ENCODE data around the gene FCAR. TPM values are rescaled to one million over a fixed set of nuclear protein-coding genes. Genes with fewer than 3 reads are reported as not detected.

FCAR gene
- total RNA-seq, 1 experiment from 2014 or later, result not detected

DNA sequence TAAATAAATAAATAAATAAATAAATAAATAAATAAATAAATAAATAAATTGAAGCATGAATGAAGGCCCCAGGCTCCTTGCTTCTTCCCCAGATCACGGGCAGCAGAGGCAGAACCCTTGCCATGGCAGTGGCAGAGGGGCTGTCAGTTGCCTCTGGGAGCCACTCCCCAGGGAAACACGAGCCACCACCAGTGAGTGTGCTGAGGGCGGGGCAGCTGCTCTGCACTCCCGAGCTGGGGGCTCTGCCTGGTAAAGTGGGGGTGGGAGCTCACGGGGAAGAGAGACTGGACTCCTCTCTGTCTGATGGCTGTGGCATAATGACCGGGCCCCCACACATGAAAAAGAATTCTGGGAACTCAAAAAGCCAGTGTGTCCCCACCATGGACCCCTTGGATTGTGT lies 7.8 kb downstream of the FCAR start:
- POLR2A ChIA-PET (ENCODE audit: unreplicated experiment), result no interaction called here
- Histone ChIP-seq H3K36me3 (ENCODE audit: low read depth, low read length) (no peaks in the 10 kb centered on the region), H3K27me3 (ENCODE audit: low read length) (peaks cover 44% of the 10 kb centered on the region), H3K9me3 (ENCODE audit: low read length) (no peaks in the 10 kb centered on the region), H3K4me1 (ENCODE audit: insufficient read depth, low read length) (no peaks in the 10 kb centered on the region), H3K4me3 (ENCODE audit: low read length) (no peak overlapping the region), H3K4me2 (ENCODE audit: low read length) (no peak overlapping the region), H3F3A (ENCODE audit: low read length, unreplicated experiment) (no peaks in the 10 kb centered on the region), H3K9ac (ENCODE audit: low read length) (no peak overlapping the region), H3K27ac (ENCODE audit: low read length) (no peak overlapping the region), H3K79me2 (ENCODE audit: low read length) (no peaks in the 10 kb centered on the region), H3K9me2 (replicated peaks; ENCODE audit: low read length) (no peaks in the 10 kb centered on the region), H2AFZ (ENCODE audit: low read length) (no peak overlapping the region), H4K20me1 (ENCODE audit: low read length) (no peaks in the 10 kb centered on the region)
- CTCF ChIA-PET, result no interaction called here
- ATAC-seq (no peak), DNase-seq (no peak)
- TF ChIP-seq, protein P1, sequence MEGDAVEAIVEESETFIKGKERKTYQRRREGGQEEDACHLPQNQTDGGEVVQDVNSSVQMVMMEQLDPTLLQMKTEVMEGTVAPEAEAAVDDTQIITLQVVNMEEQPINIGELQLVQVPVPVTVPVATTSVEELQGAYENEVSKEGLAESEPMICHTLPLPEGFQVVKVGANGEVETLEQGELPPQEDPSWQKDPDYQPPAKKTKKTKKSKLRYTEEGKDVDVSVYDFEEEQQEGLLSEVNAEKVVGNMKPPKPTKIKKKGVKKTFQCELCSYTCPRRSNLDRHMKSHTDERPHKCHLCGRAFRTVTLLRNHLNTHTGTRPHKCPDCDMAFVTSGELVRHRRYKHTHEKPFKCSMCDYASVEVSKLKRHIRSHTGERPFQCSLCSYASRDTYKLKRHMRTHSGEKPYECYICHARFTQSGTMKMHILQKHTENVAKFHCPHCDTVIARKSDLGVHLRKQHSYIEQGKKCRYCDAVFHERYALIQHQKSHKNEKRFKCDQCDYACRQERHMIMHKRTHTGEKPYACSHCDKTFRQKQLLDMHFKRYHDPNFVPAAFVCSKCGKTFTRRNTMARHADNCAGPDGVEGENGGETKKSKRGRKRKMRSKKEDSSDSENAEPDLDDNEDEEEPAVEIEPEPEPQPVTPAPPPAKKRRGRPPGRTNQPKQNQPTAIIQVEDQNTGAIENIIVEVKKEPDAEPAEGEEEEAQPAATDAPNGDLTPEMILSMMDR (conservative IDR thresholded peaks at IDR 0.05; ENCODE audit: low read depth, low read length), result no peak
- TF ChIP-seq EZH2 (IDR thresholded peaks at IDR 0.05; ENCODE audit: low read length, unreplicated experiment), result no peak
- TF ChIP-seq EZH2phosphoT487 (IDR thresholded peaks at IDR 0.05; ENCODE audit: borderline replicate concordance, low read length), result no peak
- BruUV-seq (replicated peaks), result no TSS peak
- intact Hi-C loops (cut with micrococcal nuclease), result no loop called here

DNA sequence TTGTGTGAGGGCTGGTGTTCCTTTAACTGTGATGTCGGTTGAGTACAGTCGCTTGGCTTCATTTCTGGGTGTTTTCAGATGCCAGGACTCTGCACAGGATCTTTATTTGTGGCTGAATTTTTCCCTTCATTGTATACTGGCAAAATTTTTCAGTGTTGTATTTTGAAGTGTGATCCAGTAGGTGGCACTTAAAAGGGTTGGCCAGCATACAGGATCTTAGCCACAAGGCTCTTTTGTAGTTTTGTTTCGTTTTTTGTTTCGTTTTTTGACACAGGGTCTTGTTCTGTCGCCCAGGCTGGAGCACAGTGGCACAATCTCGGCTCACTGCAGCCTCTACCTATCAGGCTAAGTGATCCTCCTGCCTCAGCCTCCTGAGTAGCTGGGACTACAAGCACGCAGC lies 8.7 kb downstream of the FCAR start:
- DNase-seq, result peak; percentile 40
- ChIA-PET CTCF (no interaction called here), POLR2A (ENCODE audit: unreplicated experiment) (no interaction called here)
- no peaks in the 10 kb centered on the region for H3K79me2 ChIP-seq (ENCODE audit: low read length)
- peak overlapping the region; percentile 36; the same call in 1 of the 2 replicates for H2AFZ ChIP-seq (ENCODE audit: low read length)
- intact Hi-C loops (cut with micrococcal nuclease), result no loop called here
- H3K4me1 ChIP-seq (ENCODE audit: insufficient read depth, low read length), result no peaks in the 10 kb centered on the region
- BruUV-seq (replicated peaks), result no TSS peak
- no peaks in the 10 kb centered on the region for H3F3A ChIP-seq (ENCODE audit: low read length, unreplicated experiment)
- H3K27ac ChIP-seq (ENCODE audit: low read length), result no peak overlapping the region
- no peaks in the 10 kb centered on the region for H3K9me3 ChIP-seq (ENCODE audit: low read length)
- ATAC-seq, result peak; percentile 68
- no peaks in the 10 kb centered on the region for H3K36me3 ChIP-seq (ENCODE audit: low read depth, low read length)
- H3K4me2 ChIP-seq (ENCODE audit: low read length), result peak overlapping the region; percentile 60
- H3K9ac ChIP-seq (ENCODE audit: low read length), result no peak overlapping the region
- H3K9me2 ChIP-seq (replicated peaks; ENCODE audit: low read length), result no peaks in the 10 kb centered on the region
- H3K4me3 ChIP-seq (ENCODE audit: low read length), result no peak overlapping the region; the same call in 1 of the 2 replicates
- H4K20me1 ChIP-seq (ENCODE audit: low read length), result no peaks in the 10 kb centered on the region
- peaks cover 35% of the 10 kb centered on the region for H3K27me3 ChIP-seq (ENCODE audit: low read length)
- TF ChIP-seq, protein P1 (conservative IDR thresholded peaks at IDR 0.05; ENCODE audit: low read depth, low read length), result peak; percentile 50; the same call in 1 of the 2 replicates
- TF ChIP-seq EZH2 (IDR thresholded peaks at IDR 0.05; ENCODE audit: low read length, unreplicated experiment), result no peak

DNA sequence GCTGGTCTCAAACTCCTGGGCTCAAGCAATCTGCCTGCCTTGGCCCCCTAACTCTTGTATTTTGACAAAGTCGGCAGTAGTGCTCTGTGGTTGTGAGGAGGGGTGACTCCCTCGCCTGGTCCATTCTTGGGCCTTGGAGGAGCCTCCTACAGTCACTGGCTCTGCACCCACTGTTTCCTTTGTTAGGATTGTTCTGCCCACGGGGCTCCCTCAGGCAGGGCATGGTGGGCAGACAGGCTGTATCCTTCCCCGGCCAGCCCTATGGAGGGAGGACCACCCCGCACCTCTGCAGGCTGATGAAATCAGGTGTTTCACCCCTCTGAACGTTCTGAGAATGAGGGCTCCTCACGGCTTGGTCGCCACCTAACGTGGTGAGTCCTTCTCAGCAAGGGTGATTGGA lies 9.2 kb downstream of the FCAR start:
- no peaks in the 10 kb centered on the region for H4K20me1 ChIP-seq (ENCODE audit: low read length)
- DNase-seq, result no peak
- H3K27ac ChIP-seq (ENCODE audit: low read length), result no peak overlapping the region
- TF ChIP-seq, protein P1 (conservative IDR thresholded peaks at IDR 0.05; ENCODE audit: low read depth, low read length), result no peak
- TF ChIP-seq EZH2 (IDR thresholded peaks at IDR 0.05; ENCODE audit: low read length, unreplicated experiment), result no peak
- no peak for TF ChIP-seq EZH2phosphoT487 (IDR thresholded peaks at IDR 0.05; ENCODE audit: borderline replicate concordance, low read length)
- no peaks in the 10 kb centered on the region for H3F3A ChIP-seq (ENCODE audit: low read length, unreplicated experiment)
- CTCF ChIA-PET, result interaction anchor here (0.6 kb wide), 1 partner anchor 38 kb away, joined by 3 read pairs; no protein-coding TSS in a partner anchor
- no peak overlapping the region for H3K4me3 ChIP-seq (ENCODE audit: low read length)
- BruUV-seq (replicated peaks), result no TSS peak
- no peaks in the 10 kb centered on the region for H3K9me2 ChIP-seq (replicated peaks; ENCODE audit: low read length)
- no peak overlapping the region for H3K9ac ChIP-seq (ENCODE audit: low read length)
- H3K4me1 ChIP-seq (ENCODE audit: insufficient read depth, low read length), result no peaks in the 10 kb centered on the region
- intact Hi-C loops (cut with micrococcal nuclease), result no loop called here
- peak overlapping the region; percentile 36; the same call in 1 of the 2 replicates for H2AFZ ChIP-seq (ENCODE audit: low read length)
- H3K36me3 ChIP-seq (ENCODE audit: low read depth, low read length), result no peaks in the 10 kb centered on the region
- H3K79me2 ChIP-seq (ENCODE audit: low read length), result no peaks in the 10 kb centered on the region
- ATAC-seq, result peak; percentile 29; the same call in 1 of the 2 replicates
- POLR2A ChIA-PET (ENCODE audit: unreplicated experiment), result no interaction called here
- peaks cover 37% of the 10 kb centered on the region for H3K27me3 ChIP-seq (ENCODE audit: low read length)
- H3K4me2 ChIP-seq (ENCODE audit: low read length), result peak overlapping the region; percentile 60; the same call in 1 of the 2 replicates
- H3K9me3 ChIP-seq (ENCODE audit: low read length), result no peaks in the 10 kb centered on the region

Measured in PC-3 (cell line).